Epithelial cell of proximal tubule (primary cell): ENCODE results near the gene PALD1. TPM values are rescaled to one million over a fixed set of nuclear protein-coding genes. Genes with fewer than 3 reads are reported as not detected.

ENCODE experiments used
- DNase-seq: peaks from one replicate; pipeline ENCODE4 v3.0.0-alpha.2; 2011; ENCODE audit warnings: low read depth
- H3K4me3 ChIP-seq: 2 replicates; pipeline ENCODE4 v1.5.1; 2011; ENCODE audit warnings: low read depth, mild to moderate bottlenecking, low read length
- CTCF ChIP-seq: conservative IDR thresholded peaks from 2 replicates; pipeline ENCODE4 v1.5.1; 2012; ENCODE audit warnings: low read depth, mild to moderate bottlenecking, low read length
- total RNA-seq: library from RNA; depleted of rRNA; stranded (reverse); fragments of >200 nt; gene quantifications from 2 replicates; pipeline ENCODE4 v1.2.3, GENCODE V29; 2015

The PALD1 gene
- total RNA-seq, 1 donor from 2014 or later = 3.3 TPM

- DNase-seq = no peak
- no peak overlapping the region for H3K4me3 ChIP-seq
- no peak for TF ChIP-seq CTCF
Measured at GRCh38 chr10:70465832-70466231, 12.7 kb upstream of the PALD1 start.

GRCh38 chr10:70466951-70467350 is 11.6 kb upstream of the PALD1 start:
- no peak for DNase-seq
- TF ChIP-seq CTCF = no peak

GRCh38 chr10:70472799-70473454 is 5.6 kb upstream of the PALD1 start:
- H3K4me3 ChIP-seq = no peak overlapping the region
- TF ChIP-seq CTCF = no peak
- DNase-seq = no peak

More at GRCh38 chr10:70466951-70467350, 11.6 kb upstream of the PALD1 start:
- H3K4me3 ChIP-seq = no peak overlapping the region

GRCh38 chr10:70474780-70475179 is 3.8 kb upstream of the PALD1 start:
- TF ChIP-seq CTCF = no peak
- no peak for DNase-seq
- no peak overlapping the region for H3K4me3 ChIP-seq

- no peak for TF ChIP-seq CTCF
- no peak for DNase-seq
- H3K4me3 ChIP-seq = no peak overlapping the region
Measured at GRCh38 chr10:70475661-70476060, 2.9 kb upstream of the PALD1 start.

- DNase-seq = no peak
- H3K4me3 ChIP-seq = no peak overlapping the region
- TF ChIP-seq CTCF = no peak
Measured at GRCh38 chr10:70476249-70477035, 2.1 kb upstream of the PALD1 start.

GRCh38 chr10:70477661-70478162 is 855 bp upstream of the PALD1 start:
- no peak for TF ChIP-seq CTCF
- DNase-seq = no peak
- peak overlapping the region; percentile 49 for H3K4me3 ChIP-seq
